HCT116 (cell line): ENCODE measurements around the gene UPK2. TPM values are rescaled to one million over a fixed set of nuclear protein-coding genes. Genes with fewer than 3 reads are reported as not detected.

ENCODE experiments used
- ATAC-seq: fragments of 200-7000 bp; cut with Tn5 transposase; 2 replicates; pipeline ENCODE4 v1.9.1; 2020; ENCODE audit warnings: mild to moderate bottlenecking, moderate library complexity
- BruUV-seq: library from RNA; stranded (reverse); fragments of 400-500 nt; replicated peaks from 2 replicates; lab custom pipeline; 2021; lab: Mats Ljungman, UMichigan
- CTCF ChIA-PET: fragments of 300-600 bp; sonication (Branson Sonifier 250); formaldehyde crosslinking; loops from one replicate; lab custom pipeline; 2021; ENCODE audit warnings: antibody characterized with exemption; lab: Charles Lee
- POLR2A ChIA-PET: fragments of 300-600, 350-600 bp; sonication (Branson Sonifier 250); formaldehyde crosslinking; loops from one replicate; lab custom pipeline; 2021; ENCODE audit warnings: antibody characterized with exemption; lab: Charles Lee
- RAD21 ChIA-PET, 2 experiments: fragments of 300-600 bp; sonication (Branson Sonifier 250); formaldehyde crosslinking; loops; one replicate each; lab custom pipeline; 2023; ENCODE audit warnings: low total read pairs in 2 of 2; ENCODE audit not compliant: uncharacterized antibody in 2 of 2, unreplicated experiment in 2 of 2, low non-redundant PET in 1 of 2; lab: Charles Lee
- DNase-seq: peaks from one replicate; pipeline ENCODE4 v3.0.0-alpha.2; 2010; ENCODE audit warnings: low read depth, low spot score
- H2AFZ ChIP-seq: fragments of 200-600 bp; shearing (Covaris generic), sonication (generic); 2 replicates; pipeline ENCODE4 v1.6.1; 2017; ENCODE audit warnings: low read depth, mixed run types, mixed read lengths, antibody characterized with exemption, low read length; ENCODE audit not compliant: poor library complexity, severe bottlenecking
- H3K27ac ChIP-seq: 2 replicates; pipeline ENCODE4 v1.5.1; 2012; ENCODE audit warnings: low read depth, low read length
- H3K27me3 ChIP-seq: fragments of 200-600 bp; sonication (generic); 2 replicates; pipeline ENCODE4 v1.6.1; 2016; ENCODE audit warnings: mixed run types, low read length, mixed read lengths; ENCODE audit not compliant: insufficient read depth
- H3K36me3 ChIP-seq, 2 experiments: fragments of 200-500 bp in 1 of 2; fragments of 200-600 bp in 1 of 2; sonication (Bioruptor generic) in 1 of 2; sonication (generic) in 1 of 2; 2 replicates each; pipeline versions ENCODE4 v1.5.1 to v1.6.1; 2014 to 2016; ENCODE audit warnings: low read length in 2 of 2, inconsistent platforms in 1 of 2, mixed read lengths in 1 of 2, mixed run types in 1 of 2; ENCODE audit not compliant: insufficient read depth in 2 of 2, control insufficient read depth in 1 of 2
- H3K4me1 ChIP-seq, 2 experiments: fragments of 200-600 bp in 1 of 2; sonication (generic) in 1 of 2; 2 replicates each; pipeline versions ENCODE4 v1.5.1 to v1.6.1; 2012 to 2017; ENCODE audit warnings: low read length in 2 of 2, inconsistent platforms in 1 of 2, mild to moderate bottlenecking in 1 of 2, mixed read lengths in 1 of 2, mixed run types in 1 of 2, moderate library complexity in 1 of 2; ENCODE audit not compliant: insufficient read depth in 2 of 2, control insufficient read depth in 1 of 2
- H3K4me2 ChIP-seq: fragments of 200-600 bp; sonication (generic); 2 replicates; pipeline ENCODE4 v1.6.1; 2017; ENCODE audit warnings: mixed run types, low read length, mixed read lengths
- H3K4me3 ChIP-seq, 2 experiments: fragments of 200-600 bp in 1 of 2; sonication (generic) in 1 of 2; replicated peaks in 1 of 2; 2 replicates each; pipeline ENCODE4 v1.5.1; 2011 to 2016; ENCODE audit warnings: low read length in 2 of 2, control low read depth in 1 of 2, low read depth in 1 of 2, mild to moderate bottlenecking in 1 of 2, mixed read lengths in 1 of 2, mixed run types in 1 of 2
- H3K79me2 ChIP-seq: fragments of 200-600 bp; sonication (generic); 2 replicates; pipeline ENCODE4 v1.6.1; 2017; ENCODE audit warnings: mild to moderate bottlenecking, mixed run types, low read length, moderate library complexity, mixed read lengths; ENCODE audit not compliant: insufficient read depth
- H3K9ac ChIP-seq: fragments of 200-600 bp; sonication (generic); 2 replicates; pipeline ENCODE4 v1.6.1; 2016; ENCODE audit warnings: low read length, mixed read lengths
- H3K9me2 ChIP-seq: fragments of 200-600 bp; sonication (generic), shearing (Covaris generic); 2 replicates; pipeline ENCODE4 v1.6.1; 2017; ENCODE audit warnings: mixed run types, mild to moderate bottlenecking, moderate library complexity; ENCODE audit not compliant: insufficient read depth
- H3K9me3 ChIP-seq, 2 experiments: fragments of 200-500 bp in 1 of 2; fragments of 200-600 bp in 1 of 2; sonication (Bioruptor generic) in 1 of 2; sonication (generic) in 1 of 2; 2 replicates each; pipeline ENCODE4 v1.6.1; 2014 to 2017; ENCODE audit warnings: low read length in 2 of 2, mixed read lengths in 2 of 2, inconsistent platforms in 1 of 2, low read depth in 1 of 2, mild to moderate bottlenecking in 1 of 2, mixed run types in 1 of 2, moderate library complexity in 1 of 2; ENCODE audit not compliant: control insufficient read depth in 1 of 2, insufficient read depth in 1 of 2
- H4K20me1 ChIP-seq: fragments of 200-600 bp; sonication (generic), shearing (Covaris generic); 2 replicates; pipeline ENCODE4 v1.6.1; 2017; ENCODE audit warnings: mixed run types, mild to moderate bottlenecking, moderate library complexity; ENCODE audit not compliant: insufficient read depth
- CBX3 ChIP-seq: IDR thresholded peaks from 2 replicates; pipeline ENCODE4 v1.6.1; 2012; ENCODE audit warnings: low read depth
- CEBPB ChIP-seq: IDR thresholded peaks from 2 replicates; pipeline ENCODE4 v1.6.1; 2012; ENCODE audit warnings: low read depth
- ELF1 ChIP-seq: IDR thresholded peaks from 2 replicates; pipeline ENCODE4 v1.6.1; 2012; ENCODE audit warnings: low read depth, borderline replicate concordance
- POLR2A ChIP-seq: IDR thresholded peaks from 2 replicates; pipeline ENCODE4 v1.7.0; 2011; ENCODE audit warnings: borderline replicate concordance; ENCODE audit not compliant: insufficient read depth, insufficient read length; ENCODE audit errors: extremely low read depth
- RAD21 ChIP-seq: IDR thresholded peaks from 2 replicates; pipeline ENCODE4 v1.6.1; 2012; ENCODE audit warnings: low read depth, mild to moderate bottlenecking
- SIN3A ChIP-seq: IDR thresholded peaks from 2 replicates; pipeline ENCODE4 v1.6.1; 2012; ENCODE audit warnings: low read depth
- SRF ChIP-seq: IDR thresholded peaks from 2 replicates; pipeline ENCODE4 v1.6.1; 2012; ENCODE audit warnings: low read depth
- YY1 ChIP-seq: IDR thresholded peaks from 2 replicates; pipeline ENCODE4 v1.6.1; 2011; ENCODE audit warnings: low read length, low read depth, moderate library complexity, mild to moderate bottlenecking; ENCODE audit not compliant: insufficient replicate concordance; ENCODE audit errors: extremely low read depth
- ZNF274 ChIP-seq: fragments of 200-500 bp; sonication (Bioruptor generic); IDR thresholded peaks from 2 replicates; pipeline ENCODE4 v1.6.1; 2014; ENCODE audit warnings: mild to moderate bottlenecking, low read depth, low read length, inconsistent platforms
- intact Hi-C: fragments of 100-400 bp; cut with micrococcal nuclease; formaldehyde crosslinking; loops from 2 replicates; pipeline ENCODE4 v1.10.0; 2022
- total RNA-seq: library from RNA; stranded (reverse); gene quantifications from one replicate; pipeline ENCODE4 v1.2.1, GENCODE V29; 2021; ENCODE audit not compliant: unreplicated experiment
- TF ChIP-seq, protein P1 (sequence below), 3 experiments: fragments of 200-600 bp in 1 of 3; sonication (generic) in 1 of 3; IDR thresholded peaks in 2 of 3; conservative IDR thresholded peaks in 1 of 3; 2 replicates each; pipeline ENCODE4 v1.5.1; 2012 to 2017; ENCODE audit warnings: low read depth in 2 of 3, low read length in 2 of 3, antibody characterized with exemption in 1 of 3, borderline replicate concordance in 1 of 3, control low read depth in 1 of 3, mild to moderate bottlenecking in 1 of 3, mixed read lengths in 1 of 3, mixed run types in 1 of 3, moderate library complexity in 1 of 3; ENCODE audit not compliant: insufficient read depth in 1 of 3
- TF ChIP-seq, protein P2 (sequence below): IDR thresholded peaks from 2 replicates; pipeline ENCODE4 v1.6.1; 2011; ENCODE audit warnings: mild to moderate bottlenecking, low read length, moderate library complexity; ENCODE audit not compliant: insufficient replicate concordance; ENCODE audit errors: extremely low read depth

Gene UPK2
- total RNA-seq, 1 experiment from 2014 or later = 0.42 TPM

- DNase-seq = no peak
- Histone ChIP-seq H3K4me1 (no peaks in the 10 kb centered on the region), H3K27me3 (no peaks in the 10 kb centered on the region), H2AFZ (no peak overlapping the region), H4K20me1 (no peaks in the 10 kb centered on the region), H3K27ac (no peak overlapping the region), H3K4me2 (no peak overlapping the region), H3K79me2 (no peaks in the 10 kb centered on the region), H3K9me3 (no peaks in the 10 kb centered on the region), H3K36me3 (no peaks in the 10 kb centered on the region), H3K9ac (no peak overlapping the region), H3K4me3 (no peak overlapping the region), H3K9me2 (no peaks in the 10 kb centered on the region)
- no TSS peak for BruUV-seq
- ChIA-PET POLR2A (no interaction called here), RAD21 (no interaction called here), CTCF (no interaction called here)
- no peak for TF ChIP-seq YY1
- TF ChIP-seq, protein P1, sequence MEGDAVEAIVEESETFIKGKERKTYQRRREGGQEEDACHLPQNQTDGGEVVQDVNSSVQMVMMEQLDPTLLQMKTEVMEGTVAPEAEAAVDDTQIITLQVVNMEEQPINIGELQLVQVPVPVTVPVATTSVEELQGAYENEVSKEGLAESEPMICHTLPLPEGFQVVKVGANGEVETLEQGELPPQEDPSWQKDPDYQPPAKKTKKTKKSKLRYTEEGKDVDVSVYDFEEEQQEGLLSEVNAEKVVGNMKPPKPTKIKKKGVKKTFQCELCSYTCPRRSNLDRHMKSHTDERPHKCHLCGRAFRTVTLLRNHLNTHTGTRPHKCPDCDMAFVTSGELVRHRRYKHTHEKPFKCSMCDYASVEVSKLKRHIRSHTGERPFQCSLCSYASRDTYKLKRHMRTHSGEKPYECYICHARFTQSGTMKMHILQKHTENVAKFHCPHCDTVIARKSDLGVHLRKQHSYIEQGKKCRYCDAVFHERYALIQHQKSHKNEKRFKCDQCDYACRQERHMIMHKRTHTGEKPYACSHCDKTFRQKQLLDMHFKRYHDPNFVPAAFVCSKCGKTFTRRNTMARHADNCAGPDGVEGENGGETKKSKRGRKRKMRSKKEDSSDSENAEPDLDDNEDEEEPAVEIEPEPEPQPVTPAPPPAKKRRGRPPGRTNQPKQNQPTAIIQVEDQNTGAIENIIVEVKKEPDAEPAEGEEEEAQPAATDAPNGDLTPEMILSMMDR (IDR thresholded peaks at IDR 0.05 in 2 of 3, conservative IDR thresholded peaks at IDR 0.05 in 1 of 3; ENCODE audit: borderline replicate concordance in 1 of 3, insufficient read depth in 1 of 3, low read depth in 2 of 3, low read length in 2 of 3) = no peak
- no peak for TF ChIP-seq CBX3
- intact Hi-C loops = no loop called here
- no peak for ATAC-seq
These were observed 17.9 kb downstream of the UPK2 start for GRCh38 chr11:118973985-118974384.

GRCh38 chr11:118975771-118976709 is 19.9 kb downstream of the UPK2 start:
- Histone ChIP-seq H3K4me2 (no peak overlapping the region), H3K79me2 (no peaks in the 10 kb centered on the region)
- TF ChIP-seq ZNF274 = no peak
- TF ChIP-seq SIN3A = no peak
- TF ChIP-seq, protein P2, sequence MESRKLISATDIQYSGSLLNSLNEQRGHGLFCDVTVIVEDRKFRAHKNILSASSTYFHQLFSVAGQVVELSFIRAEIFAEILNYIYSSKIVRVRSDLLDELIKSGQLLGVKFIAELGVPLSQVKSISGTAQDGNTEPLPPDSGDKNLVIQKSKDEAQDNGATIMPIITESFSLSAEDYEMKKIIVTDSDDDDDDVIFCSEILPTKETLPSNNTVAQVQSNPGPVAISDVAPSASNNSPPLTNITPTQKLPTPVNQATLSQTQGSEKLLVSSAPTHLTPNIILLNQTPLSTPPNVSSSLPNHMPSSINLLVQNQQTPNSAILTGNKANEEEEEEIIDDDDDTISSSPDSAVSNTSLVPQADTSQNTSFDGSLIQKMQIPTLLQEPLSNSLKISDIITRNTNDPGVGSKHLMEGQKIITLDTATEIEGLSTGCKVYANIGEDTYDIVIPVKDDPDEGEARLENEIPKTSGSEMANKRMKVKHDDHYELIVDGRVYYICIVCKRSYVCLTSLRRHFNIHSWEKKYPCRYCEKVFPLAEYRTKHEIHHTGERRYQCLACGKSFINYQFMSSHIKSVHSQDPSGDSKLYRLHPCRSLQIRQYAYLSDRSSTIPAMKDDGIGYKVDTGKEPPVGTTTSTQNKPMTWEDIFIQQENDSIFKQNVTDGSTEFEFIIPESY = no peak
- TF ChIP-seq, protein P1 (IDR thresholded peaks at IDR 0.05 in 2 of 3, conservative IDR thresholded peaks at IDR 0.05 in 1 of 3; ENCODE audit: borderline replicate concordance in 1 of 3, insufficient read depth in 1 of 3, low read depth in 2 of 3, low read length in 2 of 3) = no peak
- no peak for TF ChIP-seq SRF
- no peak for TF ChIP-seq CBX3
- TF ChIP-seq POLR2A = no peak
- no peak for TF ChIP-seq RAD21
- no peak for TF ChIP-seq CEBPB
- no peak for TF ChIP-seq ELF1

More at GRCh38 chr11:118975771-118976709, 19.9 kb downstream of the UPK2 start:
- H4K20me1 ChIP-seq = no peaks in the 10 kb centered on the region
- ChIA-PET RAD21 (no interaction called here), POLR2A (no interaction called here), CTCF (no interaction called here)
- ATAC-seq (no peak), DNase-seq (no peak)
- H3K27me3 ChIP-seq = no peaks in the 10 kb centered on the region
- BruUV-seq = no TSS peak
- H3K4me3 ChIP-seq = no peak overlapping the region
- no peak overlapping the region for H3K27ac ChIP-seq
- H3K9me3 ChIP-seq = no peaks in the 10 kb centered on the region
- no peak overlapping the region for H2AFZ ChIP-seq
- H3K9me2 ChIP-seq = no peaks in the 10 kb centered on the region
- H3K9ac ChIP-seq = no peak overlapping the region
- H3K4me1 ChIP-seq = no peaks in the 10 kb centered on the region
- intact Hi-C loops = no loop called here
- H3K36me3 ChIP-seq = no peaks in the 10 kb centered on the region
